ENCODE results near the gene ARPP19. TPM values are rescaled to one million over a fixed set of nuclear protein-coding genes. Genes with fewer than 3 reads are reported as not detected.

The ARPP19 gene
- total RNA-seq (100 to 1,000 TPM; 110 to 177 (median 150) TPM), polyA plus RNA-seq (10 to 100 TPM; 26.4 to 40.0 (median 37.0) TPM)

GRCh38 chr15:52568601-52569585 lies at the start of gene ARPP19:
ARPP19 (minus strand) TSS chr15:52569030; CDS start chr15:52568892, 138 bp downstream.
- H3K27ac ChIP-seq, result peak within 1 kb of the TSS; percentile 91 to 97 (median 96)
- H3K27me3 ChIP-seq, result no peaks in the 10 kb centered on the region
- H3K36me3 ChIP-seq, result no peaks in the 10 kb centered on the region
- no peaks in the 10 kb centered on the region for H3K9me3 ChIP-seq
- DNase-seq, result peak; percentile 97
- peak; percentile 38 to 80 for TF ChIP-seq POLR2A (IDR thresholded peaks at IDR 0.05)
- TF ChIP-seq CTCF (IDR thresholded peaks at IDR 0.05), result no peak
- peak; percentile 78 to 92 (median 86) for TF ChIP-seq POLR2AphosphoS5 (IDR thresholded peaks at IDR 0.05)
- peak within 1 kb of the TSS; percentile 61 to 85 (median 80) for H3K4me3 ChIP-seq
- H3K4me1 ChIP-seq, result peaks cover 0 to 43% (median 40%) of the 10 kb centered on the region in 4 donors
- WGBS, 2 donors, result 6% methylated on average over 82 of the region's 82 CpGs
- intact Hi-C loops (cut with DNase I), result loop anchor here (2.0 to 5.0 kb wide), 3 partner anchors 40 to 947 kb away; partner anchors contain the start of genes DMXL2 and MYO5A

GRCh38 chr15:52617026-52617425 lies 48.2 kb upstream of the ARPP19 start:
- intact Hi-C loops (cut with DNase I), result loop anchor here (10.0 kb wide), 1 partner anchor 118 kb away; no protein-coding TSS in a partner anchor
- Histone ChIP-seq H3K36me3 (peaks cover 0 to 78% (median 9%) of the 10 kb centered on the region in 4 donors), H3K4me3 (no peak overlapping the region), H3K9me3 (no peaks in the 10 kb centered on the region), H3K27me3 (no peaks in the 10 kb centered on the region), H3K27ac (no peak overlapping the region), H3K4me1 (no peaks in the 10 kb centered on the region)
- no peak for DNase-seq
- 90 to 100% methylated on average over 1 of the region's 1 CpG for WGBS, 2 donors
- TF ChIP-seq POLR2AphosphoS5 (IDR thresholded peaks at IDR 0.05) (no peak), CTCF (IDR thresholded peaks at IDR 0.05) (no peak), EP300 (IDR thresholded peaks at IDR 0.05) (no peak), POLR2A (IDR thresholded peaks at IDR 0.05) (no peak)

- Histone ChIP-seq H3K4me1 (no peaks in the 10 kb centered on the region), H3K4me3 (no peak overlapping the region), H3K27me3 (no peaks in the 10 kb centered on the region), H3K36me3 (peaks cover 5 to 78% (median 19%) of the 10 kb centered on the region in 4 donors), H3K27ac (no peak overlapping the region), H3K9me3 (no peaks in the 10 kb centered on the region)
- TF ChIP-seq CTCF (IDR thresholded peaks at IDR 0.05) (no peak), EP300 (IDR thresholded peaks at IDR 0.05) (no peak), POLR2A (IDR thresholded peaks at IDR 0.05) (no peak), POLR2AphosphoS5 (IDR thresholded peaks at IDR 0.05) (no peak)
- WGBS, 2 donors, result 93% methylated on average over 2 of the region's 2 CpGs
- intact Hi-C loops (cut with DNase I), result loop anchor here (10.0 kb wide), 1 partner anchor 119 kb away; no protein-coding TSS in a partner anchor
- DNase-seq, result no peak
These were observed 46.5 kb upstream of the ARPP19 start for GRCh38 chr15:52615302-52615701.

GRCh38 chr15:52609593-52609992 lies 40.8 kb upstream of the ARPP19 start:
- Histone ChIP-seq H3K36me3 (peaks cover 9 to 94% (median 38%) of the 10 kb centered on the region in 4 donors), H3K9me3 (no peaks in the 10 kb centered on the region), H3K4me3 (no peak overlapping the region), H3K27me3 (no peaks in the 10 kb centered on the region), H3K27ac (no peak overlapping the region), H3K4me1 (no peaks in the 10 kb centered on the region)
- DNase-seq, result no peak
- no peak for TF ChIP-seq CTCF (IDR thresholded peaks at IDR 0.05)
- TF ChIP-seq EP300 (IDR thresholded peaks at IDR 0.05), result no peak
- TF ChIP-seq POLR2A (IDR thresholded peaks at IDR 0.05), result no peak
- TF ChIP-seq POLR2AphosphoS5 (IDR thresholded peaks at IDR 0.05), result no peak
- WGBS, 2 donors, result 95 to 96% methylated on average over 5 of the region's 5 CpGs
- intact Hi-C loops (cut with DNase I), result no loop called here
